GM12872 (cell line): Measurements from ENCODE around the gene TSEN2.

Experiments
- CTCF ChIP-seq: IDR thresholded peaks from 3 replicates; pipeline ENCODE4 v1.5.1; 2011; ENCODE audit warnings: low read depth, mild to moderate bottlenecking, low read length, moderate library complexity; ENCODE audit not compliant: insufficient read depth

TSEN2 gene

GRCh38 chr3:12527757-12528143 is 43.5 kb downstream of the TSEN2 start:
- no peak for TF ChIP-seq CTCF

- no peak for TF ChIP-seq CTCF
These were observed 47.9 kb downstream of the TSEN2 start for GRCh38 chr3:12532182-12532581.

- TF ChIP-seq CTCF, result no peak
These were observed 52.1 kb downstream of the TSEN2 start for GRCh38 chr3:12536423-12536822.

GRCh38 chr3:12541625-12542024 is 57.3 kb downstream of the TSEN2 start:
- TF ChIP-seq CTCF, result peak; percentile 70

GRCh38 chr3:12544652-12545472 is 60.6 kb downstream of the TSEN2 start:
- TF ChIP-seq CTCF, result no peak

GRCh38 chr3:12545473-12545791 is 61.2 kb downstream of the TSEN2 start, which contains the start of gene MKRN2OS:
Gene MKRN2OS, minus strand, starts transcription at chr3:12545499. Its CDS starts 35 bp downstream, at chr3:12545464.
- no peak for TF ChIP-seq CTCF

- TF ChIP-seq CTCF, result no peak
These were observed 65.9 kb downstream of the TSEN2 start for GRCh38 chr3:12549971-12550760.
